Endodermal cell (in vitro differentiated cells): ENCODE results near the gene FBRSL1. TPM values are rescaled to one million over a fixed set of nuclear protein-coding genes. Genes with fewer than 3 reads are reported as not detected.
"Not testable (repeated sequence)": the region's sequence is repeated elsewhere in the genome, so short reads cannot be mapped to it uniquely, and the experiment has no call there.

Experiments
- DNase-seq: peaks from one replicate; pipeline ENCODE4 v3.0.0-alpha.2; 2017
- H3K27ac ChIP-seq: 2 replicates; pipeline ENCODE4 v1.5.1; 2013; ENCODE audit warnings: mild to moderate bottlenecking, low read depth, low read length, moderate library complexity
- H3K27me3 ChIP-seq: 2 replicates; pipeline ENCODE4 v1.6.1; 2013; ENCODE audit warnings: mild to moderate bottlenecking, low read length, moderate library complexity; ENCODE audit not compliant: insufficient read depth, control insufficient read depth, poor library complexity, severe bottlenecking
- H3K36me3 ChIP-seq: 2 replicates; pipeline ENCODE4 v1.7.0; 2013; ENCODE audit warnings: mild to moderate bottlenecking, low read length, moderate library complexity; ENCODE audit not compliant: control insufficient read depth, insufficient read depth
- H3K4me1 ChIP-seq: one replicate; pipeline ENCODE4 v1.7.0; 2013; ENCODE audit warnings: low read length; ENCODE audit not compliant: control insufficient read depth, insufficient read depth
- H3K4me3 ChIP-seq: 2 replicates; pipeline ENCODE4 v1.5.1; 2013; ENCODE audit warnings: mild to moderate bottlenecking, low read length, moderate library complexity
- H3K9ac ChIP-seq: 2 replicates; pipeline ENCODE4 v1.6.1; 2013; ENCODE audit warnings: mild to moderate bottlenecking, low read length, moderate library complexity; ENCODE audit not compliant: poor library complexity, severe bottlenecking; ENCODE audit errors: extremely low read depth
- H3K9me3 ChIP-seq: 2 replicates; pipeline ENCODE4 v1.6.1; 2013; ENCODE audit warnings: mild to moderate bottlenecking, low read length, moderate library complexity; ENCODE audit not compliant: control insufficient read depth
- H3K27ac Mint-ChIP-seq: 2 replicates; pipeline ENCODE4 v1.8.0; 2020; ENCODE audit warnings: mixed read lengths
- H3K27me3 Mint-ChIP-seq: 2 replicates; pipeline ENCODE4 v1.8.0; 2021; ENCODE audit warnings: mild to moderate bottlenecking, mixed read lengths; ENCODE audit not compliant: insufficient read depth
- H3K36me3 Mint-ChIP-seq: 2 replicates; pipeline ENCODE4 v1.8.0; 2020; ENCODE audit warnings: low read depth, mixed read lengths
- H3K4me1 Mint-ChIP-seq: 2 replicates; pipeline ENCODE4 v1.8.0; 2020; ENCODE audit warnings: mixed read lengths
- H3K4me3 Mint-ChIP-seq: 2 replicates; pipeline ENCODE4 v1.8.0; 2020; ENCODE audit warnings: mild to moderate bottlenecking, moderate library complexity, mixed read lengths
- H3K9me3 Mint-ChIP-seq: 2 replicates; pipeline ENCODE4 v1.8.0; 2020; ENCODE audit warnings: mild to moderate bottlenecking, mixed read lengths
- CTCF ChIP-seq: fragments of 200-600 bp; sonication (generic); conservative IDR thresholded peaks from 2 replicates; pipeline ENCODE4 v1.5.0; 2021; ENCODE audit warnings: antibody characterized with exemption, mild to moderate bottlenecking
- WGBS, 2 experiments: methylation state at CpG; one replicate each; pipeline versions ENCODE4 v1.1.5 to v1.1.7; 2013; ENCODE audit warnings: missing lambda C conversion rate in 2 of 2, mixed read lengths in 1 of 2; ENCODE audit not compliant: insufficient coverage in 1 of 2, insufficient read length in 1 of 2; 5-methylcytosine and 5-hydroxymethylcytosine counted together
- total RNA-seq, 2 donors: library from RNA; stranded (reverse); fragmentation: NEBNext Ultra II Directional in 1 of 2; extraction: Animal tissue kit (Norgen Biotek cat#: 25700) in 1 of 2; gene quantifications; 2 replicates in 1 of 2; 3 replicates in 1 of 2; pipeline ENCODE4 v1.2.1, GENCODE V29; 2021

Gene FBRSL1
- total RNA-seq, 2 donors from 2014 or later, result 74.9 to 92.3 TPM

GRCh38 chr12:132460571-132460970 lies 29.4 kb upstream of the FBRSL1 start:
- H3K4me1 Mint-ChIP-seq, result peaks cover 9% of the 10 kb centered on the region
- H3K36me3 Mint-ChIP-seq, result no peaks in the 10 kb centered on the region
- Histone ChIP-seq H3K27ac (no peak overlapping the region), H3K9ac (no peak overlapping the region), H3K9me3 (peaks cover 31% of the 10 kb centered on the region), H3K4me3 (no peak overlapping the region), H3K4me1 (no peaks in the 10 kb centered on the region), H3K27me3 (no peaks in the 10 kb centered on the region), H3K36me3 (no peaks in the 10 kb centered on the region)
- H3K27ac Mint-ChIP-seq, result no peak overlapping the region
- WGBS, 2 experiments, result 71 to 73% methylated on average over 11 to 13 of the region's 13 CpGs
- peaks cover 48% of the 10 kb centered on the region for H3K27me3 Mint-ChIP-seq
- H3K9me3 Mint-ChIP-seq, result peaks cover 2% of the 10 kb centered on the region
- TF ChIP-seq CTCF, result peak; percentile 71
- DNase-seq, result peak; percentile 80
- no peak overlapping the region for H3K4me3 Mint-ChIP-seq

- no peaks in the 10 kb centered on the region for H3K4me1 ChIP-seq
- Mint-ChIP-seq H3K9me3 (peaks cover 2% of the 10 kb centered on the region), H3K27me3 (peaks cover 39% of the 10 kb centered on the region), H3K4me1 (peaks cover 14% of the 10 kb centered on the region), H3K36me3 (no peaks in the 10 kb centered on the region), H3K27ac (no peak overlapping the region), H3K4me3 (no peak overlapping the region)
- H3K27me3 ChIP-seq, result no peaks in the 10 kb centered on the region
- H3K4me3 ChIP-seq, result no peak overlapping the region
- WGBS, 2 experiments, result 77 to 81% methylated on average over 9 to 10 of the region's 10 CpGs
- no peak for TF ChIP-seq CTCF
- no peak overlapping the region for H3K9ac ChIP-seq
- peaks cover 26% of the 10 kb centered on the region for H3K9me3 ChIP-seq
- H3K27ac ChIP-seq, result no peak overlapping the region
- DNase-seq, result no peak
- no peaks in the 10 kb centered on the region for H3K36me3 ChIP-seq
These were observed 28.4 kb upstream of the FBRSL1 start for GRCh38 chr12:132461526-132461925.

GRCh38 chr12:132462788-132463187 lies 27.2 kb upstream of the FBRSL1 start:
- no peaks in the 10 kb centered on the region for H3K27me3 ChIP-seq
- no peaks in the 10 kb centered on the region for H3K36me3 ChIP-seq
- DNase-seq, result no peak

GRCh38 chr12:132463284-132463924 lies 26.5 kb upstream of the FBRSL1 start:
- H3K4me1 Mint-ChIP-seq, result peaks cover 11% of the 10 kb centered on the region
- DNase-seq, H3K4me3 Mint-ChIP-seq, H3K27me3 ChIP-seq, H3K4me1 ChIP-seq, H3K9me3 Mint-ChIP-seq, H3K27ac Mint-ChIP-seq, H3K36me3 ChIP-seq, H3K36me3 Mint-ChIP-seq, H3K27ac ChIP-seq, H3K4me3 ChIP-seq, H3K9ac ChIP-seq: not testable (repeated sequence)
- peaks cover 30% of the 10 kb centered on the region for H3K9me3 ChIP-seq
- peaks cover 45% of the 10 kb centered on the region for H3K27me3 Mint-ChIP-seq

More at GRCh38 chr12:132462788-132463187, 27.2 kb upstream of the FBRSL1 start:
- WGBS, 2 experiments, result 87 to 89% methylated on average over 2 to 5 of the region's 5 CpGs
- no peak overlapping the region for H3K27ac Mint-ChIP-seq
- Histone ChIP-seq H3K4me1 (no peaks in the 10 kb centered on the region), H3K4me3 (no peak overlapping the region), H3K9ac (no peak overlapping the region), H3K9me3 (peaks cover 30% of the 10 kb centered on the region), H3K27ac (no peak overlapping the region)
- TF ChIP-seq CTCF, result no peak
- no peak overlapping the region for H3K4me3 Mint-ChIP-seq
- peaks cover 39% of the 10 kb centered on the region for H3K27me3 Mint-ChIP-seq
- H3K36me3 Mint-ChIP-seq, result no peaks in the 10 kb centered on the region
- H3K9me3 Mint-ChIP-seq, result peaks cover 2% of the 10 kb centered on the region
- peaks cover 11% of the 10 kb centered on the region for H3K4me1 Mint-ChIP-seq

GRCh38 chr12:132464304-132464703 lies 25.6 kb upstream of the FBRSL1 start:
- H3K4me3 Mint-ChIP-seq, H3K27ac Mint-ChIP-seq, H3K36me3 ChIP-seq, H3K36me3 Mint-ChIP-seq, H3K4me1 ChIP-seq, DNase-seq, H3K27me3 ChIP-seq, H3K27ac ChIP-seq, H3K9me3 Mint-ChIP-seq, H3K9ac ChIP-seq, H3K4me3 ChIP-seq: not testable (repeated sequence)
- WGBS, 2 experiments, result 73 to 78% methylated on average over 3 to 5 of the region's 5 CpGs
- Mint-ChIP-seq H3K27me3 (peaks cover 40% of the 10 kb centered on the region), H3K4me1 (peaks cover 14% of the 10 kb centered on the region)
- H3K9me3 ChIP-seq, result peaks cover 30% of the 10 kb centered on the region
